Measurements from ENCODE around the gene HNRNPH1. TPM values are rescaled to one million over a fixed set of nuclear protein-coding genes. Genes with fewer than 3 reads are reported as not detected.

The HNRNPH1 gene
- total RNA-seq, 1 experiment from 2014 or later: 587 TPM

- POLR2A ChIA-PET: interaction anchor here (0.7 kb wide), 1 partner anchor 431 kb away, joined by 4 read pairs; no protein-coding TSS in a partner anchor
These were observed 5.5 kb downstream of the HNRNPH1 start for GRCh38 chr5:179617930-179618329.

GRCh38 chr5:179616002-179616594, 7.4 kb downstream of the HNRNPH1 start:
- BruUV-seq (replicated peaks): no TSS peak
- no peak for DNase-seq (ENCODE audit: low read depth, low spot score)
- peak overlapping the region; percentile 51 for H3K27ac ChIP-seq (ENCODE audit: low read length)
- in situ Hi-C loops (cut with HindIII; ENCODE audit: low pct_unique_long_range_greater_than_20kb, low sequenced_read_pairs) (no loop called here), intact Hi-C loops (cut with micrococcal nuclease; ENCODE audit: unreplicated experiment) (no loop called here)
- H3K9me3 ChIP-seq (ENCODE audit: control insufficient read depth, insufficient read depth, low read depth, low read length): no peaks in the 10 kb centered on the region
- no peak for ATAC-seq
- ChIA-PET CTCF (no interaction called here), POLR2A (interaction anchor here (0.6 kb wide), 1 partner anchor 16 kb away, joined by 3 read pairs; no protein-coding TSS in a partner anchor)
- H3K4me3 ChIP-seq (ENCODE audit: low read depth in 2 of 2, low read length in 2 of 2): no peak overlapping the region
- H3K4me1 ChIP-seq (ENCODE audit: control insufficient read depth, insufficient read depth, low read length): peaks cover 86% of the 10 kb centered on the region
- peaks cover 80% of the 10 kb centered on the region for H3K36me3 ChIP-seq (ENCODE audit: control insufficient read depth, insufficient read depth, low read length)
- H3K27me3 ChIP-seq (ENCODE audit: control insufficient read depth, insufficient read depth, low read length): no peaks in the 10 kb centered on the region
- TF ChIP-seq POLR2AphosphoS5 (IDR thresholded peaks at IDR 0.05; ENCODE audit: low read depth, low read length): peak; percentile 44; the same call in 1 of the 2 replicates
- TF ChIP-seq REST (IDR thresholded peaks at IDR 0.05; ENCODE audit: insufficient read depth in 1 of 2, low read depth in 2 of 2, low read length in 1 of 2): no peak

More at GRCh38 chr5:179617930-179618329, 5.5 kb downstream of the HNRNPH1 start:
- no peak for ATAC-seq
- intact Hi-C loops (cut with micrococcal nuclease; ENCODE audit: unreplicated experiment) (no loop called here), in situ Hi-C loops (cut with HindIII; ENCODE audit: low pct_unique_long_range_greater_than_20kb, low sequenced_read_pairs) (no loop called here)
- no peaks in the 10 kb centered on the region for H3K27me3 ChIP-seq (ENCODE audit: control insufficient read depth, insufficient read depth, low read length)
- BruUV-seq (replicated peaks): no TSS peak
- peak overlapping the region; percentile 1; the same call in 1 of the 2 replicates for H3K27ac ChIP-seq (ENCODE audit: low read length)
- DNase-seq (ENCODE audit: low read depth, low spot score): no peak
- peaks cover 96% of the 10 kb centered on the region for H3K36me3 ChIP-seq (ENCODE audit: control insufficient read depth, insufficient read depth, low read length)
- no peak for TF ChIP-seq CTCF (IDR thresholded peaks at IDR 0.05)
- TF ChIP-seq REST (IDR thresholded peaks at IDR 0.05; ENCODE audit: insufficient read depth in 1 of 2, low read depth in 2 of 2, low read length in 1 of 2): no peak
- TF ChIP-seq POLR2AphosphoS5 (IDR thresholded peaks at IDR 0.05; ENCODE audit: low read depth, low read length): no peak
- no peak for TF ChIP-seq TCF7L2 (IDR thresholded peaks at IDR 0.05; ENCODE audit: low read depth, low read length)
- no peak for TF ChIP-seq SIN3A (IDR thresholded peaks at IDR 0.05; ENCODE audit: borderline replicate concordance, insufficient read depth, low read depth, low read length)
- H3K4me1 ChIP-seq (ENCODE audit: control insufficient read depth, insufficient read depth, low read length): peaks cover 67% of the 10 kb centered on the region
- CTCF ChIA-PET: no interaction called here
- H3K9me3 ChIP-seq (ENCODE audit: control insufficient read depth, insufficient read depth, low read depth, low read length): no peaks in the 10 kb centered on the region
- no peak overlapping the region for H3K4me3 ChIP-seq (ENCODE audit: low read depth in 2 of 2, low read length in 2 of 2)
